Measurements from ENCODE around the gene SRMS. TPM values are rescaled to one million over a fixed set of nuclear protein-coding genes. Genes with fewer than 3 reads are reported as not detected.

The SRMS gene
- total RNA-seq, 4 donors from 2014 or later: not detected

GRCh38 chr20:63567136-63567385 lies 19.5 kb upstream of the SRMS start:
- TF ChIP-seq EP300 (IDR thresholded peaks at IDR 0.05) (no peak), POLR2A (IDR thresholded peaks at IDR 0.05) (no peak), CTCF (IDR thresholded peaks at IDR 0.05) (no peak), POLR2AphosphoS5 (IDR thresholded peaks at IDR 0.05) (no peak)
- H3K27me3 ChIP-seq: no peaks in the 10 kb centered on the region
- no peak for ATAC-seq
- no peak overlapping the region for H3K4me3 ChIP-seq
- 80% methylated on average over 1 of the region's 22 CpGs; no CpG with 5 or more reads in 1 of the 2 donors for WGBS, 2 donors (ENCODE audit: low coverage in 1 of 2)
- H3K27ac ChIP-seq: no peak overlapping the region
- H3K36me3 ChIP-seq: peaks cover 0 to 66% of the 10 kb centered on the region in 2 donors
- H3K9me3 ChIP-seq: no peaks in the 10 kb centered on the region
- H3K4me1 ChIP-seq: peaks cover 0 to 14% (median 0%) of the 10 kb centered on the region in 3 donors

GRCh38 chr20:63566395-63567135 lies 19.0 kb upstream of the SRMS start:
- Histone ChIP-seq H3K4me1 (peaks cover 0 to 11% (median 0%) of the 10 kb centered on the region in 3 donors), H3K36me3 (peaks cover 0 to 67% of the 10 kb centered on the region in 2 donors), H3K9me3 (no peaks in the 10 kb centered on the region), H3K27me3 (no peaks in the 10 kb centered on the region), H3K4me3 (no peak overlapping the region), H3K27ac (no peak overlapping the region)
- WGBS, 2 donors (ENCODE audit: low coverage in 1 of 2): 69% methylated on average over 4 of the region's 46 CpGs; no CpG with 5 or more reads in 1 of the 2 donors
- TF ChIP-seq POLR2A (IDR thresholded peaks at IDR 0.05): no peak
- no peak for TF ChIP-seq CTCF (IDR thresholded peaks at IDR 0.05)
- no peak for TF ChIP-seq POLR2AphosphoS5 (IDR thresholded peaks at IDR 0.05)
- TF ChIP-seq EP300 (IDR thresholded peaks at IDR 0.05): no peak
- ATAC-seq: peak; percentile 32

GRCh38 chr20:63565699-63566335 lies 18.3 kb upstream of the SRMS start:
- H3K36me3 ChIP-seq: peaks cover 0 to 75% of the 10 kb centered on the region in 2 donors
- no peak overlapping the region for H3K4me3 ChIP-seq
- ATAC-seq: no peak
- no peaks in the 10 kb centered on the region for H3K9me3 ChIP-seq
- TF ChIP-seq POLR2AphosphoS5 (IDR thresholded peaks at IDR 0.05) (no peak), POLR2A (IDR thresholded peaks at IDR 0.05) (no peak), CTCF (IDR thresholded peaks at IDR 0.05) (no peak), EP300 (IDR thresholded peaks at IDR 0.05) (no peak)
- 100% methylated on average over 2 of the region's 43 CpGs; no CpG with 5 or more reads in 1 of the 2 donors for WGBS, 2 donors (ENCODE audit: low coverage in 1 of 2)
- H3K27ac ChIP-seq: no peak overlapping the region
- peaks cover 0 to 11% (median 0%) of the 10 kb centered on the region in 3 donors for H3K4me1 ChIP-seq
- no peaks in the 10 kb centered on the region for H3K27me3 ChIP-seq

- Histone ChIP-seq H3K4me3 (no peak overlapping the region), H3K4me1 (peaks cover 0 to 11% (median 0%) of the 10 kb centered on the region in 3 donors), H3K36me3 (peaks cover 0 to 81% of the 10 kb centered on the region in 2 donors), H3K9me3 (no peaks in the 10 kb centered on the region), H3K27ac (no peak overlapping the region), H3K27me3 (no peaks in the 10 kb centered on the region)
- TF ChIP-seq POLR2A (IDR thresholded peaks at IDR 0.05) (no peak), CTCF (IDR thresholded peaks at IDR 0.05) (no peak), POLR2AphosphoS5 (IDR thresholded peaks at IDR 0.05) (no peak), EP300 (IDR thresholded peaks at IDR 0.05) (no peak)
- 80% methylated on average over 1 of the region's 61 CpGs; no CpG with 5 or more reads in 1 of the 2 donors for WGBS, 2 donors (ENCODE audit: low coverage in 1 of 2)
- ATAC-seq: no peak
Measured at GRCh38 chr20:63565021-63565698, 17.6 kb upstream of the SRMS start.

Measured in gastroesophageal sphincter (tissue), 4 donors.